Mesenteric fat pad (tissue), 1 donor: Measurements from ENCODE around the gene BAZ1A. TPM values are rescaled to one million over a fixed set of nuclear protein-coding genes. Genes with fewer than 3 reads are reported as not detected.
"Not testable (repeated sequence)": the region's sequence is repeated elsewhere in the genome, so short reads cannot be mapped to it uniquely, and the experiment has no call there.

Experiments
- DNase-seq: peaks from one replicate; pipeline ENCODE4 v3.0.0-alpha.2; 2020; ENCODE audit warnings: low spot score
- total RNA-seq: library from RNA; stranded (reverse); fragmentation: NEBNext Ultra II Directional; extraction: Animal tissue kit (Norgen Biotek cat#: 25700); gene quantifications from one replicate; pipeline ENCODE4 v1.2.1, GENCODE V29; 2021
- donor health status: DM: yes; HTN: yes; CAD: no.

BAZ1A gene
- total RNA-seq, 1 donor from 2014 or later, result 35.6 TPM

DNA sequence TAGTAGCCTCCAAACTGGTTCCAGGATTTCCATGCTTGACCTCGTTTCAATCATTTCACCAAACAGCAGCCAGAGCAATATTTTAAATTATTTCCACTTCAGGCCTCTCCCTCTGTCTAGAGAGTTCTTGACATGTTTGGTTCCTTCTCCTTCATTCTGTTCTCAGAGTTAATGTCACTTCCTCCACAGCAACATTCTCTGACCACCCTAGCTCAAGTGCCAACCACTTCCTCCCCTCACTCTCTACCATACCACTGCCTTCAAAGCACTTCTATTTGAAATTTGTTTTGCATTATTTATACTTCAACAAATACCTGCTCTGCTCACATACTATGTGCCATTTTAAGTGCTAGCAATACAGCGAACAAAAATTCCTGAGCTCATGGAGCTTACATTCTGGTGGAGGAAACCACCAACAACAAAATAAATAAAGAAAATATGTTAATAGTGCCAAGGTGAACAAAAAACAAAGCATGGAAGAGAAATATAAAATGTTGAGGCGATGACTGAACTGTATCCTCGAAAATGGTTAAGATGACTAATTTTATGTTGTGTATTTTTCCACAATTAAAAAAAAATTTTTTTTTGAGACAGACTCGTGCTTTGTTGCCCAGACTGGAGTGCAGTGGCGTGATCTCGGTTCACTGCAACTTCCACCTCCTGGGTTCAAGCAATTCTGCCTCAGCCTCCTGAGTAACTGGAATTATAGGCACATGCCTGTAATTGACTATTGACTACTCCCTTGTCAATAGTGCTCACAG is 17.3 kb downstream of the BAZ1A start:
- no peak for DNase-seq

DNA sequence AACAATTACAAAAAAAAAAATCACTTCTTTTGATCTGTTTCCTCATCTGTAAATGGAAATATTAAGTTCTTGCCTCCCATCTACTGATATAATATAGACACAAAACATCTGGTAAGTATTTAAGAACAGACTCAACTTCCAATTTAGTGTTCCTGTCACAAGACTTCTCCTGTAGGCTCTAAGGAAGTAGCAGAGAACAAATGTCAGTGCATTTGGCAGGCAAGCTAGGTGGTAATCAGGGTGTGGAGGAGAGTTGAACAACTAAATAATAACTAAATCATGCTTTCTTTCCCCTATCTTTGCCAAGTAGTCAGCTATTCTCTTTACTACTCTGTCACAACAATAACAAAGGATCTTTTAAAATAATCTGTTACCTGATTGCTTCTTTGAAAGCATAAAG is 22.1 kb downstream of the BAZ1A start:
- DNase-seq, result no peak

- DNase-seq, result no peak
Observed at GRCh38 chr14:34851395-34851794, 23.8 kb downstream of the BAZ1A start.

GRCh38 chr14:34845869-34846268 is 29.3 kb downstream of the BAZ1A start:
- DNase-seq, result no peak

GRCh38 chr14:34843011-34843554 is 32.1 kb downstream of the BAZ1A start:
- no peak for DNase-seq

DNA sequence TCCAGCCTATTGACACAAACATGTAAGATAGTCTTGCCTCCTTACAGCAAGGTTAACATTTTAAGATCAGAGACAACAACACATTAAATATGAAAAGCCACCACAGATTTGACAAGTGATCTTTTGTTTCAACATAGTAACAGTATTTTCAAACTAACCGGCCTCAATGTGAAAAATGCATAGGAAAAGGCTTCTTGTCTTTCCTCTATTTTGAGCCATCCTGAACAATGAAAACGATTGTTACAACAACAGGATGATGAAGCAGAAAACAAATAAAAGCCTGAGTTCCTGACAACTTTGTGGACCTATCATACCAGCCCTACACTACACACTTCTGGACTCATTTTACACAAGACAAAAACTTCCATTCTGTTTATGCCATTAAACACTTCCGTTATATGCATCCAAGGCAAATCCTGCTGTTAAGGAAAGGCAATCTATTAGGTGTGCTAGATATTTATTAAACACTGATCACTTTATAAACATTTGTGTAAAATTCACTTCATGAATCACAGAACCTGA is 37.3 kb downstream of the BAZ1A start:
- no peak for DNase-seq

DNA sequence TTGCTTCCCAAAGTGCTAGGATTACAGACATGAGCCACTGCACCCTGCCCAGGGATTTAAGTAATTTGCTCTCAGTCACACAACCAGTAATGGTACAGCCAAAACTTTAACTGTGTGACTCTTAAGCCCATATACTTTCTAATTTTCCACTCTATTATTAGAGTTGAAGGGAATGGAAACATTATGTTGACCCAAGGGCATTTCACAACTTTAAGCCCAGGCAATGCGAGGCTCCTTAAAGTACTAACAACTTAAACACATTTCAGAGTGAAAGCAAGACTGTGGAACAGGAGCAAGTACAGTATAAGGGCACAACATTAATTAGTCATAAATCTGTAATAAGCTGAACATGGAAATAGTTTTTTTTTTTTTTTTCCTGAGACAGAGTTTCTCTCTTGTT is 39.8 kb downstream of the BAZ1A start:
- no peak for DNase-seq

DNA sequence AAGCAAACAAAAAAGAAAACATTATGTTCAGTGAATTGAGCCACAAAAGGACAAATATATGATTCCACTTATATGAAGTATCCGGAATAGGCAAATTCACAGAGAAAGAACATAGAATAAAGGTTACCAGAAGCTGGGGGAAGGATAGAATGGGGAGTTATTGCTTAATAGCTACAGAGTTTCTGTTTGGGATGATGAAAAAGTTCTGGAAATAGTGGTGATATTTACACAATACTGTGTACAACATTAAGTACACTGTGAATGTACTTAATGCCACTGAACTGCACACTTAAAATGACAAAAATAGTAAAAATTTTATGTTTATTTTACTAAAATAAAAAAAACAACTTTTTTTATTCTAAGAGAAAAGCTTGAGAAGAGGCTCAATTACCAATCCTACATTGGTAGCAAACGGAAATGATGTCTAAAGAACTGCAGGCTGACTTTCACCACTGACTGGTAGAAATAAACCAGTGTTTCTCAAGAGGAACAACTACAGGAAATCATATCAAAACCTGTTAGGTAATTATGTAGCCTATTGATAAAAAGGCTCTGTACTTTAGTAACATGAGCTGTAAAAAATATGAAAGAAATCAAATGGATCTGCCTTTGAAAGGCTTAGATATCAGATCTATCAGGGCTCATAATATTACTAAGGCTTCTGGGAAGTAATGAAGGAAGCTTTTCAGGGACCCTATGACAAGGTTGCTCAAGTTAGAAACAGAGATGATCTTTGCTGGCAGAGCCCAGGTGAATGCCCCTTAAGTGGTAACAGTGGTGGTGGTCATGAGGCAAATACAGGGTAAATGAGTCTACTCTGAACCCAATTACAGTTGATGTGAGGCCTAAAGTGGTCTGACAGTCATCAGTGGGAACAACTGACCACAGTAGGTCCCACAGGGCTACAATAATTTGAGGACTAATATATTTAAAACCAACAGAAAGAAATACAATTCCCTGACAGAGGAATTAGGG is 41.3 kb downstream of the BAZ1A start:
- no peak for DNase-seq

DNA sequence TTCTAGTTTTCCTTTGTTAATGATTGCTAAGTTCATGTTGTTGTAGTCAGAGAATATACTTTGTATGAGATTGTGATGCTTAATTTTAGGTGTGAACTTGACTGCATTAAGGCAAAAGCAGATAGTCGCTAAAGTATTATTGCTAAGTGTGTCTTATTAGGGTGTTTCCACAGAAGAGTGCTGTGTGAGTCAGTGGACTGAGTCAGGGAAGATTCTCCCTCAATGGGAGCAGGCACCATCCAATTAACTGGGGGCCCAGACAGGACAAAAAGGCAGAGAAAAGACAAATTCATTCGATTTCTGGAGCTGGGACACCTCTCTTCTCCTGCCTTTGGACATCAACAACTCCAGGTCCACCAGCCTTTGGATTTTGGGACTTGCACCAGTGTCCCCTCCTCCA is 48.5 kb downstream of the BAZ1A start:
- no peak for DNase-seq

- no peak for DNase-seq
Observed at GRCh38 chr14:34824826-34825225, 50.3 kb downstream of the BAZ1A start.

DNA sequence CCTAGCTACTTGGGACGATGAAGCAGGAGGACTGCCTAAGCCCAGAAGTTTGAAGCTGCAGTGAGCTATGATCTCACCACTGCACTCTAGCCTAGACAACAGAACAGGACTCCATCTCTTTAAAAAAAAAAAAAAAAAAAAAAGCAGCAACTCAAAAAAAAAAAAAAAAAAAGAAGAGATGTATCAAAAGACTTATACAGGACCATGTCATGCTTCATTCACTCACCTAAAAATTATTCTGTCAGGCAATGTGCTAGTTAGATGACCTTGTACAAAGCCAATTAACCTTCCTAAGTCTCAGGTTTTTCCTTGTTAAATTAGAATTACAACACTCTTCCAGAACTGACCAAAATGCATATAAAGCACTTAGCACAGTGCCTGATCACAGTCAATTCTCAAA is 50.9 kb downstream of the BAZ1A start:
- DNase-seq, result no peak

- no peak for DNase-seq
Observed at GRCh38 chr14:34817768-34818167, 57.4 kb downstream of the BAZ1A start.

- DNase-seq, result no peak
Observed at GRCh38 chr14:34810028-34810427, 65.1 kb downstream of the BAZ1A start.

DNA sequence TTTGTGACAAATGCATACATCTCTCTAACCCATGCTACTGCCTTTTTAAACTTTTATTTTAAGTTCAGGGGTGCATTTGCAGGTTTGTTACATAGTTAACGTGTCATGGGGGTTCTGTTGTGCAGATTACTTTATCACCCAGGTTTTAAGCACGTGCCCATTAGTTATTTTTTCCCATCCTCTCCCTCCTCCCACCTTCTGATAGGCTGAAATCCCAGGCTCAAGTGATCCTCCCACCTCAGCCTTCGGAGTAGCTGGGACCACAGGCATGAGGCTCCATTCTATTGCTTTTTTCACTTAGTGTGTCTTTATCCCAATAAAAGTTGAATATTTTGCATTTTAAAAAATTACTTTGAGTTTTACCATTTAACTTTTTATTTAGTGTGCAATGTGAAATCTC is 68.9 kb downstream of the BAZ1A start:
- DNase-seq, result no peak

DNA sequence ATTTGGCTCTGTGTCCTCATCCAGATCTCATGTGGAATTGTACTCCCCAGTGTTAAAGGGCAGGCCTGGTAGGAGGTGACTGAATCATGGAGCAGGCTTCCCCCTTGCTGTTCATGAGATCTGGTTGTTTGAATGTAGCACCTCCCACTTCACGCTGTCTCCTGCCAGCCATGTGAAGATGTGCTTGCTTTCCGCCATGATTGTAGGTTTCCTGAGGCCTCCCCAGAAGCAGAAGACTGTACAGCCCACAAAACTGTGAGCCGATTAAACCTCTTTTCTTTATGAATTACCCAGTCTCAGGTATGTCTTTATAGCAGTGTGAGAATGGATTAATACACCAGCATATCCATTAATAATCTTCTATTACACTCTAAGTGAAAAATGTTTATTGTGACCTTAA is 70.2 kb downstream of the BAZ1A start:
- DNase-seq, result no peak

DNA sequence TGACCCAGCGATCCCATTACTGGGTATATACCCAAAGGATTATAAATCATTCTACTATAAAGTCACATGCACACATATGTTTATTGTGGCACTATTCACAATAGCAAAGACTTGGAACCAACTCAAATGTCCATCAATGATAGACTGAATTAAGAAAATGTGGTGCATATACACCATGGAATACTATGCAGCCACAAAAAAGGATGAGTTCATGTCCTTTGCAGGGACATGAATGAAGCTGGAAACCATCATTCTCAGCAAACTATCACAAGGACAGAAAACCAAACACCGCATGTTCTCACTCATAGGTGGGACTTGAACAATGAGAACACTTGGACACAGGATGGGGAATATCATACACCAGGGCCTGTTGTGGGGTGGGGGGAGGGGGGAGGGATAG is 76.3 kb downstream of the BAZ1A start:
- DNase-seq, result not testable (repeated sequence)

GRCh38 chr14:34797747-34798583 is 77.2 kb downstream of the BAZ1A start:
- no peak for DNase-seq

GRCh38 chr14:34796902-34797301 is 78.3 kb downstream of the BAZ1A start:
- DNase-seq, result no peak

GRCh38 chr14:34794941-34795340 is 80.2 kb downstream of the BAZ1A start:
- DNase-seq, result no peak

GRCh38 chr14:34794217-34794616 is 80.9 kb downstream of the BAZ1A start:
- no peak for DNase-seq

DNA sequence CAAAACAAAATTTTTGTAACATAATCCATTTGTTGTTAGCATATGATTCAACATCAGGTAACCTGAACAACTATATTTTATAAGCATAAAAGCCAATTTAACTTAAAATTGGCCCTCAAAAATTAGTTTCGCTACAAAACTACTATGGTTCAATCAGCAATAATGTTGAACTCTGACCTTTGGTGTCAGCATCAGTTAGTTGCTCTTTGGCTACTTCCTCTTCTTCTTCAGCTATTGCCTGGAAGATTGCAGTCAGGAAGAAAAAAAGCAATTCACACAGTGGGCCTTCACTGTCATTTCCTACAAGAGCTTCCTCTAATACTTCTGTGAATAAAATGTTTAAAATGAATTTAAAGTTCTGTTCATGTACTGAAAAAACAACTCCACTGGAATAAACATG is 82.6 kb downstream of the BAZ1A start:
- DNase-seq, result no peak
